GM12873 (cell line): Measurements from ENCODE around the gene PTGES2.

ENCODE experiments used
- CTCF ChIP-seq: IDR thresholded peaks from 2 replicates; pipeline ENCODE4 v1.5.1; 2012; ENCODE audit warnings: low read depth, mild to moderate bottlenecking, moderate library complexity, low read length, control low read depth; ENCODE audit not compliant: insufficient read depth; ENCODE audit errors: missing control alignments

PTGES2 gene

GRCh38 chr9:128146591-128147120, 19.1 kb upstream of the PTGES2 start:
- no peak for TF ChIP-seq CTCF

- TF ChIP-seq CTCF: no peak
Measured at GRCh38 chr9:128145951-128146351, 18.4 kb upstream of the PTGES2 start.

GRCh38 chr9:128145536-128145935, 18.0 kb upstream of the PTGES2 start:
- TF ChIP-seq CTCF: no peak

GRCh38 chr9:128144239-128145181, 17.0 kb upstream of the PTGES2 start:
- no peak for TF ChIP-seq CTCF

- TF ChIP-seq CTCF: no peak
Measured at GRCh38 chr9:128143525-128144238, 16.2 kb upstream of the PTGES2 start.

GRCh38 chr9:128142596-128142995, 15.1 kb upstream of the PTGES2 start:
- TF ChIP-seq CTCF: no peak

- no peak for TF ChIP-seq CTCF
Measured at GRCh38 chr9:128142061-128142460, 14.5 kb upstream of the PTGES2 start.
